GM21825 (cell line): ENCODE results near the gene RTP2.

ENCODE experiments used
- ATAC-seq: cut with Tn5 transposase; IDR thresholded peaks from one replicate; pipeline ENCODE4 v1.9.1; 2021; ENCODE audit warnings: mild to moderate bottlenecking, moderate library complexity; ENCODE audit not compliant: unreplicated experiment

The RTP2 gene

GRCh38 chr3:187739094-187739560 lies 36.8 kb upstream of the RTP2 start:
- no peak for ATAC-seq

- ATAC-seq = peak; percentile 46
Observed at GRCh38 chr3:187738331-187739093, 36.2 kb upstream of the RTP2 start.

GRCh38 chr3:187738071-187738330 lies 35.6 kb upstream of the RTP2 start:
- ATAC-seq = no peak

- no peak for ATAC-seq
Observed at GRCh38 chr3:187737368-187738070, 35.2 kb upstream of the RTP2 start.

- no peak for ATAC-seq
Observed at GRCh38 chr3:187737006-187737367, 34.6 kb upstream of the RTP2 start.

- no peak for ATAC-seq
Observed at GRCh38 chr3:187736418-187736871, 34.1 kb upstream of the RTP2 start.

GRCh38 chr3:187735837-187736236 lies 33.5 kb upstream of the RTP2 start:
- no peak for ATAC-seq

GRCh38 chr3:187735383-187735782 lies 33.0 kb upstream of the RTP2 start:
- ATAC-seq = no peak

- no peak for ATAC-seq
Observed at GRCh38 chr3:187734841-187735240, 32.5 kb upstream of the RTP2 start.

GRCh38 chr3:187733371-187733770 lies 31.0 kb upstream of the RTP2 start:
- ATAC-seq = no peak

GRCh38 chr3:187729598-187729997 lies 27.2 kb upstream of the RTP2 start:
- no peak for ATAC-seq

GRCh38 chr3:187728940-187729583 lies 26.7 kb upstream of the RTP2 start:
- no peak for ATAC-seq

GRCh38 chr3:187728248-187728647 lies 25.9 kb upstream of the RTP2 start:
- no peak for ATAC-seq

GRCh38 chr3:187726564-187726963 lies 24.2 kb upstream of the RTP2 start:
- no peak for ATAC-seq

- ATAC-seq = no peak
Observed at GRCh38 chr3:187725653-187726370, 23.5 kb upstream of the RTP2 start.

GRCh38 chr3:187725224-187725623 lies 22.9 kb upstream of the RTP2 start:
- no peak for ATAC-seq

- ATAC-seq = no peak
Observed at GRCh38 chr3:187722206-187722612, 19.9 kb upstream of the RTP2 start.

- ATAC-seq = no peak
Observed at GRCh38 chr3:187721055-187721454, 18.7 kb upstream of the RTP2 start.

GRCh38 chr3:187720337-187720670 lies 17.9 kb upstream of the RTP2 start:
- ATAC-seq = no peak

- no peak for ATAC-seq
Observed at GRCh38 chr3:187719628-187720336, 17.4 kb upstream of the RTP2 start.

GRCh38 chr3:187718802-187719201 lies 16.4 kb upstream of the RTP2 start:
- no peak for ATAC-seq
